ENCODE data around the gene MT3.
"Not testable (repeated sequence)": the region's sequence is repeated elsewhere in the genome, so short reads cannot be mapped to it uniquely, and the experiment has no call there.

- not testable (repeated sequence) for TF ChIP-seq EZH2phosphoT487 (IDR thresholded peaks at IDR 0.05; ENCODE audit: insufficient read depth, low read depth); EZH2 (IDR thresholded peaks at IDR 0.05; ENCODE audit: insufficient read depth, poor library complexity, severe bottlenecking)
Measured at GRCh38 chr16:56623184-56623583, 33.9 kb downstream of the MT3 start.

All from GM23248 (cell line).